CD8-positive, alpha-beta memory T cell (primary cell): ENCODE measurements around the gene BAK1. TPM values are rescaled to one million over a fixed set of nuclear protein-coding genes. Genes with fewer than 3 reads are reported as not detected.

Experiments
- CTCF ChIA-PET: fragments of 350-600 bp; sonication (Branson Sonifier 250); formaldehyde crosslinking; loops from one replicate; lab custom pipeline; 2021; ENCODE audit warnings: antibody characterized with exemption; lab: Charles Lee
- POLR2A ChIA-PET: fragments of 350-600 bp; sonication (Branson Sonifier 250); formaldehyde crosslinking; loops from one replicate; lab custom pipeline; 2021; ENCODE audit warnings: antibody characterized with exemption; lab: Charles Lee
- DNase-seq, 5 donors: peaks; one replicate each; pipeline versions ENCODE4 v3.0.0 to v3.0.0-alpha.2; 2020 to 2022; ENCODE audit warnings: mixed read lengths in 1 of 5
- H3K27ac ChIP-seq: one replicate; pipeline ENCODE4 v1.7.0; 2013; ENCODE audit warnings: low read depth, mild to moderate bottlenecking, low read length, moderate library complexity
- H3K27me3 ChIP-seq: 2 replicates; pipeline ENCODE4 v1.7.0; 2013; ENCODE audit warnings: low read length, mild to moderate bottlenecking; ENCODE audit not compliant: insufficient read depth, poor library complexity, severe bottlenecking
- H3K36me3 ChIP-seq: 2 replicates; pipeline ENCODE4 v1.7.0; 2013; ENCODE audit warnings: mild to moderate bottlenecking, low read length, moderate library complexity; ENCODE audit not compliant: insufficient read depth
- H3K4me1 ChIP-seq: 2 replicates; pipeline ENCODE4 v1.7.0; 2013; ENCODE audit warnings: mild to moderate bottlenecking, low read length, moderate library complexity; ENCODE audit not compliant: insufficient read depth
- H3K4me3 ChIP-seq: 2 replicates; pipeline ENCODE4 v1.7.0; 2013; ENCODE audit warnings: mild to moderate bottlenecking, low read length
- H3K9me3 ChIP-seq: 2 replicates; pipeline ENCODE4 v1.7.0; 2013; ENCODE audit warnings: mild to moderate bottlenecking, low read length
- H3K27ac Mint-ChIP-seq, 8 donors: one replicate each; pipeline ENCODE4 v1.8.0; 2020 to 2021; ENCODE audit warnings: mixed read lengths in 8 of 8, mild to moderate bottlenecking in 6 of 8, inconsistent platforms in 3 of 8, moderate library complexity in 3 of 8
- H3K27me3 Mint-ChIP-seq, 2 donors: one replicate each; pipeline ENCODE4 v1.8.0; 2020 to 2021; ENCODE audit warnings: mixed read lengths in 2 of 2, mild to moderate bottlenecking in 1 of 2, moderate library complexity in 1 of 2
- H3K36me3 Mint-ChIP-seq, 3 donors: one replicate each; pipeline ENCODE4 v1.8.0; 2020 to 2021; ENCODE audit warnings: mixed read lengths in 3 of 3, inconsistent platforms in 1 of 3, mild to moderate bottlenecking in 1 of 3
- H3K4me1 Mint-ChIP-seq, 3 donors: one replicate each; pipeline ENCODE4 v1.8.0; 2020 to 2021; ENCODE audit warnings: mixed read lengths in 3 of 3, inconsistent platforms in 1 of 3, mild to moderate bottlenecking in 1 of 3
- H3K4me3 Mint-ChIP-seq, 7 donors: one replicate each; pipeline ENCODE4 v1.8.0; 2020 to 2021; ENCODE audit warnings: mixed read lengths in 7 of 7, mild to moderate bottlenecking in 6 of 7, moderate library complexity in 4 of 7, inconsistent platforms in 2 of 7
- H3K9me3 Mint-ChIP-seq, 5 donors: one replicate each; pipeline ENCODE4 v1.8.0; 2020 to 2022; ENCODE audit warnings: mixed read lengths in 5 of 5, mild to moderate bottlenecking in 3 of 5, moderate library complexity in 2 of 5, inconsistent platforms in 1 of 5
- polyA plus RNA-seq: library from polyadenylated mRNA; unstranded; fragments of 300-500 nt; fragmentation: Illumina TruSeq; gene quantifications from one replicate; pipeline ENCODE4 v1.2.3, GENCODE V29; 2021
- total RNA-seq, 2 experiments: library from RNA; stranded (reverse); gene quantifications; one replicate each; pipeline ENCODE4 v1.2.3, GENCODE V29; 2021

Gene BAK1
- total and polyA plus RNA-seq, 3 experiments from 2014 or later: 43.4 to 50.1 (median 48.5) TPM

DNA sequence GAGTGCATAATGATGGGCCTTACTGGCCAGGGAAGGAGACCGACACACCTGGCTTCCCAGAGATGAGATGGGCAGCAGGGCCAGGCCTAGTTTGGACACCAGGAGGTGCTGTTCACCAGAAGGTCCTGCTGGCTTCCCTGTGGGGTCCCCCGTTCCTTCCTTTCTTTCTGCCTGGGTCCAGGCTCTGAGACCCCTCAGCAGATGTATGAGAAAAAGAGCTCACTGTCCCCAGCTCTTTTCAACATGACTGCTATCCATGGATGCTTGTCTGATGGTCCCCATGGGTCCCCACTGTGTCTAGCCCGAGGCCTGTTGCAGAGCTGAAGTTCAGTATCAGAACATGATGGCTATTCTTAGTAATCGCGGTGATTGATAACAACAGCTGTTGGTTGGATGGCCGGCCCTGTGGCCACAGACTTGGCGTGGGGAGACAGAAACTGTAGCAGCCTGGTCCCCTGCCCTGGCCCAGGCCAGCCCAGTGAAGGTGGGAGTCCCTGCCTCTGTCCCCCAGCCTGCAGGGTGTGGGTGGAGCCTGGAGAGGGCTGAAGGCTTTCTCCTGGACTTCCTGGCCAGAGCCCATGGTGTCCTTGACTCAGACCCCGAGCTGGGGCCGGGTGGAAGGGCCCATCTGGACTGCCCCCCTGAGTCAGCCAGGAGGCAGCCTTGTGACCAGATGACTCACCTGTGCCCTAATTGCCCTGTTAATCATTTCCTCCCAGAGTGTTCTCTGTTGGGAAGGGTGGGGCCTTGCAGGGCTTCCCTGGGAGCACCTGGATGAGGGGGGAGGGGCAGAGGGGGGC lies 9.9 kb upstream of the BAK1 start:
- ChIA-PET POLR2A (no interaction called here), CTCF (interaction anchor here (0.7 to 2.0 kb wide), 10 partner anchors 10 to 121 kb away, joined by 3 to 11 read pairs (median 6); partner anchors contain the start of genes BAK1, ITPR3 and UQCC2)
- Mint-ChIP-seq H3K4me3 (no peak overlapping the region), H3K27ac (peak overlapping the region in 2 of 8 donors; percentile 23 to 77), H3K9me3 (no peaks in the 10 kb centered on the region), H3K27me3 (no peaks in the 10 kb centered on the region), H3K4me1 (peaks cover 25 to 37% (median 26%) of the 10 kb centered on the region in 3 donors), H3K36me3 (no peaks in the 10 kb centered on the region)
- no peaks in the 10 kb centered on the region for H3K27me3 ChIP-seq
- peaks cover 21% of the 10 kb centered on the region for H3K4me1 ChIP-seq
- peak in 2 of 5 donors; percentile 19 to 46 for DNase-seq
- H3K27ac ChIP-seq: no peak overlapping the region
- no peaks in the 10 kb centered on the region for H3K36me3 ChIP-seq
- H3K4me3 ChIP-seq: no peak overlapping the region
- no peaks in the 10 kb centered on the region for H3K9me3 ChIP-seq

DNA sequence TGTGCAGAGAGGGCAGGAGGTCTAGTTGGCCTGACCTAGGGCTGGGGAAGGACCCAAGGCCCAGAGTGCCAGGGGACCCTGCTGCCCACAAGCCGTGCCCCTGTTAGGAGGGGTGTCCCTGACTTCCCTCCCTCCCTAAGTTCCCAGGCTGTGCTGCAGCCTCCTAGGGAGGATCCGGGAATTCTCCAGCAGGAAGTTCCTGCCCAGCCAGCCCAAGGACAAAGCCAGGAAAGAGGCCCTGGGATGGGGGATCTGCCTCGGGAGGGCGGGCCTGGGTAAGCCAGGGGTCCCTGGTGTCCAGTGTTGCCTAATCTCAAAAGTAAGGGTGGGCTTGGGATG lies 9.3 kb upstream of the BAK1 start:
- POLR2A ChIA-PET: no interaction called here
- no peak overlapping the region for H3K4me3 ChIP-seq
- no peaks in the 10 kb centered on the region for H3K36me3 ChIP-seq
- H3K9me3 Mint-ChIP-seq: no peaks in the 10 kb centered on the region
- no peaks in the 10 kb centered on the region for H3K27me3 ChIP-seq
- peak overlapping the region in 1 of 8 donors; percentile 23 for H3K27ac Mint-ChIP-seq
- no peak overlapping the region for H3K4me3 Mint-ChIP-seq
- no peaks in the 10 kb centered on the region for H3K27me3 Mint-ChIP-seq
- peaks cover 28 to 41% (median 30%) of the 10 kb centered on the region in 3 donors for H3K4me1 Mint-ChIP-seq
- H3K27ac ChIP-seq: no peak overlapping the region
- H3K36me3 Mint-ChIP-seq: no peaks in the 10 kb centered on the region
- CTCF ChIA-PET: interaction anchor here (0.8 to 2.0 kb wide), 8 partner anchors 9 to 122 kb away, joined by 3 to 11 read pairs (median 7); partner anchors contain the start of genes BAK1, ITPR3 and UQCC2
- H3K4me1 ChIP-seq: peaks cover 21% of the 10 kb centered on the region
- no peaks in the 10 kb centered on the region for H3K9me3 ChIP-seq
- DNase-seq: no peak

DNA sequence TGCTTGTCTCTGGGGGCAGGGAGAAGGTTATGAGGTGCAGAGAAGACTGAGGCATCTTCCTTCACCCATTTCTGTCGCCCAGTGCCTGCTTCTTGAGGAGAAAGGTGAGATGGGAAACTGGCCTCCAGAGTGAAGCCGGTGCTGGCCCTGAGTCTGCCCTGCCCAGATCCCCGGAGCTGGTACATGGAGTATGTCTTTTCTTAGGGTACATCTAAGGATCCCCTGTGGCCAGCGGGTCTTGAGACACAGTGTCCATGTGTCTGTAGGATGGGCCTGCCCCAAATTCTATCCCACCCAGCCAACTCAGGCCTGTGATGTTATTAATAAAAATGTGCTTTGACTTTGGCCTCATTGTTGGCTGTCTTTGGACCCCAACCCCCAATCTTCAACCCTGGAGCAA lies 8.8 kb upstream of the BAK1 start:
- H3K4me1 ChIP-seq: peaks cover 21% of the 10 kb centered on the region
- no peak overlapping the region for H3K4me3 ChIP-seq
- H3K4me3 Mint-ChIP-seq: no peak overlapping the region
- H3K36me3 ChIP-seq: no peaks in the 10 kb centered on the region
- no peak for DNase-seq
- ChIA-PET CTCF (interaction anchor here (1.8 to 2.9 kb wide), 3 partner anchors 15 to 112 kb away, joined by 4 to 10 read pairs (median 8); no protein-coding TSS in a partner anchor), POLR2A (no interaction called here)
- H3K27me3 ChIP-seq: no peaks in the 10 kb centered on the region
- no peaks in the 10 kb centered on the region for H3K36me3 Mint-ChIP-seq
- no peak overlapping the region for H3K27ac ChIP-seq
- peaks cover 28 to 41% (median 30%) of the 10 kb centered on the region in 3 donors for H3K4me1 Mint-ChIP-seq
- no peak overlapping the region for H3K27ac Mint-ChIP-seq
- H3K9me3 Mint-ChIP-seq: no peaks in the 10 kb centered on the region
- no peaks in the 10 kb centered on the region for H3K9me3 ChIP-seq
- no peaks in the 10 kb centered on the region for H3K27me3 Mint-ChIP-seq

DNA sequence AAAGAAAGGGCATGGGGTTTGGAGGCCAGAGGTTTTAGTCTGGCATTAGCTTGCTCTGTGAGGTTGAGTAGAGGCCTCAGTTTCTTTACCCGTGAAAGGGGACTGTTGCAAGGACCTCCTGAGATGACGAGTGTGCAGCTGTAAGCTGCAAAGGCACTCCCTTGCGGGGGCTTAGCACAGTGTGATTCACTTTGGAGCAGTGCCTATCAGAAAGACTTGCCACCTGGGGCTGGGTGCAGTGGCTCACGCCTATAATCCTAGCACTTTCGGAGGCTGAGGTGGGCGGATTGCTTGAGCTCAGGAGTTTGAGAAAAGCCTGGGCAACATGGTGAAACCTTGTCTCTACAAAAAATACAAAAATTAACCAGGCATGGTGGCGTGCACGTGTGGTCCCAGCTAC lies 7.5 kb upstream of the BAK1 start:
- CTCF ChIA-PET: interaction anchor here (1.8 to 3.9 kb wide), 6 partner anchors 13 to 124 kb away, joined by 4 to 29 read pairs (median 8); partner anchors contain the start of gene UQCC2
- H3K27ac Mint-ChIP-seq: peak overlapping the region in 2 of 8 donors; percentile 22 to 49
- H3K4me1 Mint-ChIP-seq: peaks cover 21 to 31% (median 21%) of the 10 kb centered on the region in 3 donors
- no peaks in the 10 kb centered on the region for H3K9me3 Mint-ChIP-seq
- no peaks in the 10 kb centered on the region for H3K27me3 Mint-ChIP-seq
- Histone ChIP-seq H3K9me3 (no peaks in the 10 kb centered on the region), H3K4me1 (peaks cover 13% of the 10 kb centered on the region), H3K27ac (no peak overlapping the region), H3K36me3 (no peaks in the 10 kb centered on the region), H3K27me3 (no peaks in the 10 kb centered on the region), H3K4me3 (no peak overlapping the region)
- H3K4me3 Mint-ChIP-seq: no peak overlapping the region
- no peaks in the 10 kb centered on the region for H3K36me3 Mint-ChIP-seq
- DNase-seq: no peak
- POLR2A ChIA-PET: no interaction called here

GRCh38 chr6:33586108-33586640 lies 6.1 kb upstream of the BAK1 start:
- Mint-ChIP-seq H3K4me1 (peaks cover 14 to 24% (median 16%) of the 10 kb centered on the region in 3 donors), H3K27ac (peak overlapping the region; percentile 29 to 96 (median 90)), H3K27me3 (no peaks in the 10 kb centered on the region), H3K9me3 (no peaks in the 10 kb centered on the region), H3K4me3 (peak overlapping the region in 3 of 7 donors; percentile 24 to 53 (median 50)), H3K36me3 (no peaks in the 10 kb centered on the region)
- Histone ChIP-seq H3K4me3 (peak overlapping the region; percentile 26), H3K27me3 (no peaks in the 10 kb centered on the region), H3K36me3 (no peaks in the 10 kb centered on the region), H3K9me3 (no peaks in the 10 kb centered on the region), H3K4me1 (peaks cover 13% of the 10 kb centered on the region), H3K27ac (no peak overlapping the region)
- POLR2A ChIA-PET: interaction anchor here (1.0 kb wide), 1 partner anchor 35 kb away, joined by 3 read pairs; the partner anchor contains the start of gene ITPR3
- DNase-seq: no peak
- CTCF ChIA-PET: interaction anchor here (0.6 to 3.9 kb wide), 16 partner anchors 21 to 478 kb away, joined by 3 to 29 read pairs (median 4); partner anchors contain the start of genes ITPR3 and UQCC2

- H3K36me3 Mint-ChIP-seq: no peaks in the 10 kb centered on the region
- Histone ChIP-seq H3K27me3 (no peaks in the 10 kb centered on the region), H3K9me3 (no peaks in the 10 kb centered on the region), H3K36me3 (no peaks in the 10 kb centered on the region), H3K4me3 (peak overlapping the region; percentile 26), H3K4me1 (peaks cover 13% of the 10 kb centered on the region), H3K27ac (no peak overlapping the region)
- CTCF ChIA-PET: interaction anchor here (0.7 to 3.9 kb wide), 21 partner anchors 8 to 478 kb away, joined by 3 to 29 read pairs (median 4); partner anchors contain the start of genes ITPR3 and UQCC2
- H3K9me3 Mint-ChIP-seq: no peaks in the 10 kb centered on the region
- peak overlapping the region in 5 of 7 donors; percentile 24 to 70 (median 50) for H3K4me3 Mint-ChIP-seq
- DNase-seq: peak; percentile 79 to 92 (median 83)
- H3K27me3 Mint-ChIP-seq: no peaks in the 10 kb centered on the region
- H3K27ac Mint-ChIP-seq: peak overlapping the region; percentile 80 to 96 (median 90)
- POLR2A ChIA-PET: interaction anchor here (0.6 to 1.0 kb wide), 3 partner anchors 21 to 261 kb away, joined by 3 to 8 read pairs (median 3); partner anchors contain the start of gene ITPR3
- H3K4me1 Mint-ChIP-seq: peaks cover 14 to 19% (median 16%) of the 10 kb centered on the region in 3 donors
Observed at GRCh38 chr6:33585403-33586107, 5.5 kb upstream of the BAK1 start.

GRCh38 chr6:33584700-33585402 lies 4.8 kb upstream of the BAK1 start:
- H3K27ac ChIP-seq: no peak overlapping the region
- POLR2A ChIA-PET: interaction anchor here (0.6 to 1.0 kb wide), 3 partner anchors 21 to 260 kb away, joined by 3 to 8 read pairs (median 3); partner anchors contain the start of gene ITPR3

More at GRCh38 chr6:33584700-33585402, 4.8 kb upstream of the BAK1 start:
- Histone ChIP-seq H3K9me3 (no peaks in the 10 kb centered on the region), H3K4me3 (peak overlapping the region; percentile 26), H3K27me3 (no peaks in the 10 kb centered on the region), H3K36me3 (no peaks in the 10 kb centered on the region), H3K4me1 (peaks cover 18% of the 10 kb centered on the region)
- no peaks in the 10 kb centered on the region for H3K27me3 Mint-ChIP-seq
- H3K4me1 Mint-ChIP-seq: peaks cover 18 to 23% (median 21%) of the 10 kb centered on the region in 3 donors
- H3K36me3 Mint-ChIP-seq: no peaks in the 10 kb centered on the region
- DNase-seq: no peak
- CTCF ChIA-PET: interaction anchor here (0.7 to 3.9 kb wide), 14 partner anchors 9 to 443 kb away, joined by 3 to 29 read pairs (median 4); partner anchors contain the start of gene UQCC2
- H3K27ac Mint-ChIP-seq: peak overlapping the region; percentile 43 to 96 (median 86)
- H3K9me3 Mint-ChIP-seq: no peaks in the 10 kb centered on the region
- peak overlapping the region in 2 of 7 donors; percentile 47 to 60 for H3K4me3 Mint-ChIP-seq
